Pancreas (tissue), 10 donors: ENCODE data around the gene CD53. TPM values are rescaled to one million over a fixed set of nuclear protein-coding genes. Genes with fewer than 3 reads are reported as not detected.
"Not testable (repeated sequence)": the region's sequence is repeated elsewhere in the genome, so short reads cannot be mapped to it uniquely, and the experiment has no call there.

ENCODE experiments used
- ATAC-seq, 4 donors: fragments of 200-7000 bp; cut with Tn5 transposase; one replicate each; pipeline versions ENCODE4 v1.8.0 to v1.9.1; 2020; ENCODE audit warnings: mild to moderate bottlenecking in 4 of 4, moderate library complexity in 4 of 4
- DNase-seq, 6 donors: peaks; one replicate each; pipeline ENCODE4 v3.0.0-alpha.2; 2020
- FAIRE-seq: peaks from 2 replicates; lab custom pipeline; 2012; peaks lifted over from hg19 to GRCh38; lab: Jason Lieb, UNC
- H3K27ac ChIP-seq, 4 donors: fragments of 200-600 bp; sonication (generic); 1 replicate in 3 of 4; 2 replicates in 1 of 4; pipeline versions ENCODE4 v1.5.0 to v1.8.0; 2020
- H3K27me3 ChIP-seq, 4 donors: fragments of 200-600 bp; one replicate each; pipeline ENCODE4 v1.8.0; 2021
- H3K36me3 ChIP-seq, 3 donors: fragments of 200-600 bp; sonication (generic) in 1 of 3; one replicate each; pipeline versions ENCODE4 v1.5.0 to v1.8.0; 2020 to 2021
- H3K4me1 ChIP-seq, 3 donors: fragments of 200-600 bp; one replicate each; pipeline ENCODE4 v1.8.0; 2021
- H3K4me3 ChIP-seq, 4 donors: fragments of 200-600 bp; sonication (generic) in 2 of 4; one replicate each; pipeline versions ENCODE4 v1.5.0 to v1.8.0; 2020 to 2021
- H3K9me3 ChIP-seq, 4 donors: fragments of 200-600 bp; one replicate each; pipeline ENCODE4 v1.8.0; 2021
- WGBS, 2 donors: extraction: QIAGEN DNeasy Blood & Tissue Kit; methylation state at CpG; one replicate each; pipeline ENCODE4 v1.1.7; 2013; 5-methylcytosine and 5-hydroxymethylcytosine counted together
- intact Hi-C, 3 donors: fragments of 100-400 bp; cut with DNase I; formaldehyde crosslinking; loops; one replicate each; pipeline versions ENCODE4 v1.11.1 to v1.14.2; 2022
- polyA plus RNA-seq, 2 donors: library from polyadenylated mRNA; stranded (reverse); fragments of 200-250 nt; gene quantifications; one replicate each; pipeline ENCODE4 v1.2.3, GENCODE V29; 2013
- total RNA-seq, 6 donors: library from RNA; stranded (reverse); fragmentation: NEBNext Ultra II Directional in 4 of 6; extraction: Animal tissue kit (Norgen Biotek cat#: 25700) in 4 of 6; gene quantifications; one replicate each; pipeline versions ENCODE4 v1.2.1 to v1.2.4, GENCODE V29; 2021 to 2023
- TF ChIP-seq, protein P1 (sequence below), 4 donors: fragments of 200-600 bp; sonication (generic) in 3 of 4; IDR thresholded peaks; one replicate each; pipeline versions ENCODE4 v1.5.0 to v1.8.0; 2021; ENCODE audit warnings: antibody characterized with exemption in 4 of 4
- donor health status: healthy with polysubstance abuse.
- donor health status: DM: no; HTN: no; CAD: no; lungs with moderate emphysema.
- donor health status: DM: no; HTN: no; CAD: no.
- donor health status: control.
- donor health status: control.
- donor health status: Bipolar disorder and iron deficiency.
- donor health status: DM: yes; HTN: yes; CAD: no.
- donor health status: DM: no; HTN: no; CAD: no.
- donor health status: DM: no; HTN: no; CAD: no.
- donor health status: DM: yes; HTN: yes; CAD: no.

CD53 gene
- total and polyA plus RNA-seq, 8 donors = 1.6 to 34.2 (median 3.7) TPM

DNA sequence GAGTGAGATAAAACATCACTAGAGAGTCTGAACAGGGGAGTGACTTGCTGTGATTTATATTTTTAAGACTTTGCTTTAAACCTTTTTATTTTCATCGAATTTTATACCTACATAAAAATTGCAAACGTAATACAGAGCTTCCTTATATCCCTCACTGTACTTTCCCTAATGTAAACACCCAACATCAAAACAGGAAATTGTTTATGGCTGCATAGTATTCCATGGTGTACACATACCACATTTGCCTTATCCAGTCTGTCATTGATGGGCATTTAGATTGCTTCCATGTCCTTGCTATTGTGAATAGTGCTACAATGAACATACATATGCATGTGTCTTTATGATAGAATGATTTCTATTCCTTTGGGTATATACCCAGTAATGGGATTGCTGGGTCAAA, 56.0 kb downstream of the CD53 start:
- Histone ChIP-seq H3K27ac (no peak overlapping the region), H3K27me3 (no peaks in the 10 kb centered on the region), H3K4me3 (no peak overlapping the region), H3K9me3 (no peaks in the 10 kb centered on the region), H3K4me1 (no peaks in the 10 kb centered on the region), H3K36me3 (no peaks in the 10 kb centered on the region)
- ATAC-seq (no peak), DNase-seq (no peak), FAIRE-seq (no peak)
- WGBS, 2 donors = 24 to 28% methylated on average over 2 of the region's 2 CpGs
- intact Hi-C loops = no loop called here
- TF ChIP-seq, protein P1, sequence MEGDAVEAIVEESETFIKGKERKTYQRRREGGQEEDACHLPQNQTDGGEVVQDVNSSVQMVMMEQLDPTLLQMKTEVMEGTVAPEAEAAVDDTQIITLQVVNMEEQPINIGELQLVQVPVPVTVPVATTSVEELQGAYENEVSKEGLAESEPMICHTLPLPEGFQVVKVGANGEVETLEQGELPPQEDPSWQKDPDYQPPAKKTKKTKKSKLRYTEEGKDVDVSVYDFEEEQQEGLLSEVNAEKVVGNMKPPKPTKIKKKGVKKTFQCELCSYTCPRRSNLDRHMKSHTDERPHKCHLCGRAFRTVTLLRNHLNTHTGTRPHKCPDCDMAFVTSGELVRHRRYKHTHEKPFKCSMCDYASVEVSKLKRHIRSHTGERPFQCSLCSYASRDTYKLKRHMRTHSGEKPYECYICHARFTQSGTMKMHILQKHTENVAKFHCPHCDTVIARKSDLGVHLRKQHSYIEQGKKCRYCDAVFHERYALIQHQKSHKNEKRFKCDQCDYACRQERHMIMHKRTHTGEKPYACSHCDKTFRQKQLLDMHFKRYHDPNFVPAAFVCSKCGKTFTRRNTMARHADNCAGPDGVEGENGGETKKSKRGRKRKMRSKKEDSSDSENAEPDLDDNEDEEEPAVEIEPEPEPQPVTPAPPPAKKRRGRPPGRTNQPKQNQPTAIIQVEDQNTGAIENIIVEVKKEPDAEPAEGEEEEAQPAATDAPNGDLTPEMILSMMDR (IDR thresholded peaks at IDR 0.05) = no peak

DNA sequence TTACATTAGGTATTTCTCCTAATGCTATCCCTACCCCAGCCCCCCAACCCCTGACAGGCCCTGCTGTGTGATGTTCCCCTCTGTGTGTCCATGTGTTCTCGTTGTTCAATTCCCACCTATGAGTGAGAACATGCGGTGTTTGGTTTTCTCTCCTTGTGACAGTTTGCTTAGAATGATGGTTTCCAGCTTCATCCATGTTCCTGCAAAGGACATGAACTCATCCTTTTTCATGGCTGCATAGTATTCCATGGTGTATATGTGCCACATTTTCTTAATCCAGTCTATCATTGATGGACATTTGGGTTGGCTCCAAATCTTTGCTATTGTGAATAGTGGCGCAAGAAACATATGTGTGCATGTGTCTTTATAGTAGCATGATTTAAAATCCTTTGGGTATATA, 58.1 kb downstream of the CD53 start:
- H3K27ac ChIP-seq, H3K27me3 ChIP-seq, H3K4me1 ChIP-seq, H3K4me3 ChIP-seq, FAIRE-seq, ATAC-seq, H3K36me3 ChIP-seq, intact Hi-C loops, H3K9me3 ChIP-seq, DNase-seq: not testable (repeated sequence)
- WGBS, 2 donors = 77 to 80% methylated on average over 3 of the region's 3 CpGs

DNA sequence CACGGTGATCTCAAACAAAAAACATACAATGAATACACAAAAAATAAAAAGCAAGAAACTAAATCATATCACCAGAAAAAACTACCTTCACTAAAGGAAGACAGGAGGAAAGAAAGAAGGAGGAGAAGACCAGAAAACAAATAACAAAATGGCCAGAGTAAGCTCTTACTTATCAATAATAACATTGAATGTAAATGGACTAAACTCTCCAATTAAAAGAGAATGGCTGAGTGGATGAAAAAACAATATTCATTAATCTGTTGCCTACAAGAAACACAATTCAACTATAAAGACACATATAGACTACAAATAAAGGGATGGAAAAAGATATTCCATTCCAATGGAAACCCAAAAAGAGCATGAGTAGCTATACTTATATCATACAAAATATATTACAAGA, 63.6 kb downstream of the CD53 start:
- H3K27me3 ChIP-seq = no peaks in the 10 kb centered on the region
- 77 to 78% methylated on average over 1 of the region's 1 CpG for WGBS, 2 donors
- H3K36me3 ChIP-seq = no peaks in the 10 kb centered on the region
- no peak for FAIRE-seq
- intact Hi-C loops = no loop called here
- H3K27ac ChIP-seq = no peak overlapping the region
- no peak overlapping the region for H3K4me3 ChIP-seq
- no peaks in the 10 kb centered on the region for H3K4me1 ChIP-seq
- DNase-seq = no peak
- no peak for ATAC-seq
- TF ChIP-seq, protein P1 (IDR thresholded peaks at IDR 0.05) = no peak
- no peaks in the 10 kb centered on the region for H3K9me3 ChIP-seq

DNA sequence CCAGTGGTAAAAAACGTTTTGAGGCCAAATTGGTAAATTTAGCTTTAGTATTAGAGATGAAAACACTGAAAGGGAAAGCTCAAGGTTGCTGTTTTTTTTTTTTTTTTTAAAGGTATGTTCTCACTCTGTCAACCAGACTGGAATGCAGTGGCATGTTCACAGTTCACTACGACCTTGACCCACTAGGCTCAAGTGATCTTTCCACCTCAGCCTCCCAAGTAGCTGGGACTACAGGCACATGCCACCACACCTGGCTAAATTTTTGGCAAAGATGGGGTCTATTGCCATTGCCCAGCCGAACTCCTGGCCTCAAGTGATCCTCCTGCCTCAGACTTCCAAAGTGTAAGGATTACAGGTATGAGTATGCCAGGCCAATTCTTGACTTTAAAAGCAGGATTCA, 71.9 kb downstream of the CD53 start:
- intact Hi-C loops = no loop called here
- 57 to 70% methylated on average over 3 of the region's 3 CpGs for WGBS, 2 donors
- Histone ChIP-seq H3K9me3 (no peaks in the 10 kb centered on the region), H3K27ac (no peak overlapping the region), H3K36me3 (peaks cover 0 to 7% (median 0%) of the 10 kb centered on the region in 3 donors), H3K27me3 (no peaks in the 10 kb centered on the region), H3K4me1 (no peaks in the 10 kb centered on the region), H3K4me3 (no peak overlapping the region)
- TF ChIP-seq, protein P1 (IDR thresholded peaks at IDR 0.05) = no peak
- FAIRE-seq (no peak), ATAC-seq (no peak), DNase-seq (no peak)

DNA sequence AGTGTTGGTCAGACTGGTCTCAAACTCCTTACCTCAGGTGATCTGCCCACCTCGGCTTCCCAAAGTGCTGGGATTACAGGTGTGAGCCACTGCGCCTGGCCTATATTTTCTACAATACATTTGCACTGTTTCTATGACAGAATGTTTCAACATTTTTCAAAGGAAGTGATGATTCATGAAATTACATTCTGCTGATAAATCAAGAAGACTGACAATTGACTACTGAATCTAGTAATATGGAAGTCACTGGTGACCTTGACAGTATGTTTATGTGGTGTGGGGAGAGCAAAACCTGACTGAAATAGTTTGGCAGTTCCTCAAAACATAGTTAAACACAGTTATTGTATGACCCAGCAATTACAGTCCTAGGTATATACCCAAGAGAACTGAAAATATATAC, 72.7 kb downstream of the CD53 start:
- H3K4me3 ChIP-seq = no peak overlapping the region
- TF ChIP-seq, protein P1 (IDR thresholded peaks at IDR 0.05) = no peak
- no peaks in the 10 kb centered on the region for H3K27me3 ChIP-seq
- no peak for ATAC-seq
- intact Hi-C loops = no loop called here
- no peak overlapping the region for H3K27ac ChIP-seq
- DNase-seq = no peak
- WGBS, 2 donors = 97 to 98% methylated on average over 2 of the region's 2 CpGs
- no peaks in the 10 kb centered on the region for H3K4me1 ChIP-seq
- no peak for FAIRE-seq
- H3K9me3 ChIP-seq = no peaks in the 10 kb centered on the region
- peaks cover 0 to 7% (median 0%) of the 10 kb centered on the region in 3 donors for H3K36me3 ChIP-seq
